Right ventricle myocardium superior (tissue), 1 donor: ENCODE measurements around the gene NNT. TPM values are rescaled to one million over a fixed set of nuclear protein-coding genes. Genes with fewer than 3 reads are reported as not detected.
"Not testable (repeated sequence)": the region's sequence is repeated elsewhere in the genome, so short reads cannot be mapped to it uniquely, and the experiment has no call there.

Experiments
- ATAC-seq: fragments of 200-7000 bp; cut with Tn5 transposase; one replicate; pipeline ENCODE4 v1.9.1; 2020; ENCODE audit warnings: mild to moderate bottlenecking; ENCODE audit not compliant: poor library complexity
- DNase-seq: peaks from one replicate; pipeline ENCODE4 v3.0.0-alpha.2; 2020
- intact Hi-C: fragments of 100-400 bp; cut with DNase I; formaldehyde crosslinking; loops from one replicate; pipeline ENCODE4 v1.11.2; 2022
- long read RNA-seq: library from polyadenylated mRNA; unstranded; transcript quantifications from one replicate; pipeline ENCODE4 v2.0.0, GENCODE V29; 2021
- total RNA-seq: library from RNA; stranded (reverse); fragmentation: NEBNext Ultra II Directional; extraction: Animal tissue kit (Norgen Biotek cat#: 25700); gene quantifications from one replicate; pipeline ENCODE4 v1.2.1, GENCODE V29; 2021
- donor health status: DM: no; HTN: yes; CAD: no; lungs with severe emphysema.

NNT gene
- 573 TPM for total RNA-seq
- long read RNA-seq, full-length matches to known transcripts, result 457 of 752 reads
- long read RNA-seq, partial matches to known transcripts, result 261 of 752 reads
- long read RNA-seq, other reads (novel, unspliced or antisense), result 34 of 752 reads

DNA sequence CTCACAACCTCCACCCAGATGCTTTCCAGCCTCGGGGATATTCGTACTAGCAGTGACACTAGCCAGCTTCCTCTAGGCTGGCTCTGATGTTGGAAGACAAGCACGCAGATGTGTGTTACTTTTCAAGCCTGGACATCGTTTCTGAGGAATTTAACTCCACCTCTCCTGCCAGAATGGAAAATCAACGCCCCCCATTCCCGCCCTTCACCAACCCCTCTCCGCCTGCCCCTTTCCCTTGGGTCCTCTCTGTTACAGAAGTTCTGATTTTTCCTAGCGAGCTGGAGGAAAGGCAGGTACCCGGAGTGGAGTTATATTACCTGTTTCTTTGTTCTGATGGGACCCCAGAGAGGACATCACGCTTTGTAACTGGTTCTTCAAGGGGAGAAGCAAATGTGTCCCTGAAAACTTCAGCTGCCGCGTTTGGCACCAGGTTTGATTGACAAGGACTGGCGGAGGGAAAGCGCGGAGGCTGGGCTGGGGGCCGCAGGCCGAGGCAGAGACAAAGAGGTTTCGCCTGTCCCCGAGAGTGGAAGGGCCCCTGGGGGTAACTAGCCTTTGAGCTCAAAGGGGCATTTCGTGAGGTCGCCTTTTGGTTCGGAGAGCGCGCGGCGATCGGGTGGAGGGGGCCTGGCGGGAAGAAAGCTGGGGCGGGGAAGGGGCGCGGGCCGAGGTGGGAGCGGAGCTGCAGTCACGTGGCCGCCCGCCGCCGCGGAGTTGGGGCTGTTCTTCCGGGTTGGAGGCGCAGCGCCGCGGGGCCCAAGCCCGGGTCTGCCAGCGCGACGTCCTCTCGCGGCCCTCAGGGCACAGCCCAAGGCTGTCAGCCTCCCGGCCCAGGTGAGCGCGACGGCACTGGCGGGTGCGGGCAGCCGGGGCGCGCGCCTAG, at the start of gene NNT:
Gene NNT, plus strand, starts transcription at position 720 of the 883 bp plus-strand sequence. CDS start 6,016 bp downstream, outside the sequence.
- intact Hi-C loops, result loop anchor here (5.0 kb wide), 1 partner anchor 45 kb away; the partner anchor contains the start of gene PAIP1
- DNase-seq (peak; percentile 90), ATAC-seq (peak; percentile 88)

DNA sequence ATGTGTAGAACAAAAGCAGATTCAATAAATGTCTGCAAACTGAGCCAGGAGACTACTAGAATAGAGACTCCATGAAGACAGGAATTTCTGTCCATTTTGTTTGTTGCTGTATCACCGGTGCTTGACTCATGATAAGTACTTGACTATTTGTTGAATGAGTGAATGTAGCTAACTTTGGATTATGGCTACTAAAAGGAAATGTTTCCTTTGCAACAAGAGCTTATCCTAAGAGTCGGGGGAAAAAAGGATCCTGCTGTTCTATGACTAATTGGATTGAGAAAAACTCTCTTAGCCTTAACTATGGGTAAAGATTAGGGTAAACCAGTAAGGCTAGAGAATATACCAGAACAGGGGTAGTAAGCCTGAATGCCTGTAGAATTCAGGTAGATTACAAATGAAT, 49.6 kb upstream of the NNT start:
- intact Hi-C loops, result no loop called here
- ATAC-seq (no peak), DNase-seq (no peak)

DNA sequence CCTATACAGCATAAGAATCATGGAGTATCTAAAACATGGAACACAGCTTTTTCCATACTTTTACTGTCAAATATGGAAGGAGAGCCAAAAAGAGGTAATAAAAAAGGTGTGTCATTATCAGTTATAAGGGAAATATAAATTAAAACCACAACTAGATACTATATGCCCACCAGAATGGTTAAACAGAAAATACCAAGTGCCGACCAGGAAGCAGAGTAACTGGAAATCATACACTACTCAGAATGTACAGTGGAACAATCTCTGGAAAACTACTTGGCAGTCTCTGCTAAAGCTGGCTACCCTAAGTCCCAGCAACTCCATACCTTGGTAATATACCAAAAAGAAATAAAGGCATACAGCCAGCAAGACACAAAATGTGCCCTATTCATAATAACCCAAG, 48.5 kb upstream of the NNT start:
- intact Hi-C loops, result no loop called here
- ATAC-seq (no peak), DNase-seq (no peak)

DNA sequence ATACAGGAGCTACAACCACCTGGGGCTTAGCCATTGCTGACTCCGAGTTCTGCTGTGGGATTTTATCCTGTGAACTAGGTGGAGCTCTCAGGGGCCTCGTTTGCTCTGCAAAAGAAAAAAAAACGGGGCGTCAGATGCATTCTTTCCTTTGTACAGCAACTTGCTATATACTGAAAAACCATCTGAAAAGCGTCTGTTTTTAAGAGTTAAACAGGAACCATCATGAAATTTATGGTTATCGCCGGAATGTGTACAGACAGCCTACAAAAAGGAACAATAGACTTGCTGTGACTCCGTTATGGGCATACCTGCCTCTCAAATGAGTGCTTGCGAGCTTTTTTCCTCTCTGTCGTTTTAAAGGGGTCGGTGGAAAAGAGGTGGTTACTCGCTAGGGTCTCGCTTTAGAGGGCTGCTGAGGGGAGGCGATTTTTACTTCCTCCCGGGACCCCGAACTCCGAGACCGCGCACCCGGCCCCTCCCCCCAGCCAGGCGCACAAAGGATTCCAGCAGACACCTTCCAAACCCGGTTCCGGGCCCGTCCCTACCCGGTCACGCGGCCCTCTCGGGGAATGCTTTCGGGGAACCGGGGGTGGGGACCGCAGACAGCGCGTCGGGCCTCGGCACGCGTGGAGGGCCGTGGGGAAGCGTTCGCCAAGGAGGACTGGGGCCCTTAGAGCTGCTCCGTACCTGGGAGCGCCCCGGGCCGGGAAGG, 46.9 kb upstream of the NNT start:
- DNase-seq, result peak; percentile 75
- intact Hi-C loops, result loop anchor here (5.0 kb wide), 1 partner anchor 46 kb away; the partner anchor contains the start of gene NNT
- ATAC-seq, result peak; percentile 56

DNA sequence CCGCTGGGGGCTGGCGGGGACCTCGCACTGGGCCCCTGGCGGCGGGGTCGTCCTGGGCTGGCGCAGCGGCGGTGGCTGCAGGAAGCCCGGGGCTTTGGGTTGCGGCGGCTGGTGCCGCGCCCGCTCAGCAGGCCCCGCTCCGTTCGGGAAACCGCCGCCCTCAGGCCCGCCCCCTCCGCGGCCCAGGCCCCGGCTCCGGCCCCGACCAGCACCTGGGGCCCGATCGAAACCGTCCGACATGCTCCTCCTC, 46.4 kb upstream of the NNT start:
- peak; percentile 94 for ATAC-seq
- not testable (repeated sequence) for DNase-seq
- intact Hi-C loops, result loop anchor here (5.0 kb wide), 1 partner anchor 46 kb away; the partner anchor contains the start of gene NNT

DNA sequence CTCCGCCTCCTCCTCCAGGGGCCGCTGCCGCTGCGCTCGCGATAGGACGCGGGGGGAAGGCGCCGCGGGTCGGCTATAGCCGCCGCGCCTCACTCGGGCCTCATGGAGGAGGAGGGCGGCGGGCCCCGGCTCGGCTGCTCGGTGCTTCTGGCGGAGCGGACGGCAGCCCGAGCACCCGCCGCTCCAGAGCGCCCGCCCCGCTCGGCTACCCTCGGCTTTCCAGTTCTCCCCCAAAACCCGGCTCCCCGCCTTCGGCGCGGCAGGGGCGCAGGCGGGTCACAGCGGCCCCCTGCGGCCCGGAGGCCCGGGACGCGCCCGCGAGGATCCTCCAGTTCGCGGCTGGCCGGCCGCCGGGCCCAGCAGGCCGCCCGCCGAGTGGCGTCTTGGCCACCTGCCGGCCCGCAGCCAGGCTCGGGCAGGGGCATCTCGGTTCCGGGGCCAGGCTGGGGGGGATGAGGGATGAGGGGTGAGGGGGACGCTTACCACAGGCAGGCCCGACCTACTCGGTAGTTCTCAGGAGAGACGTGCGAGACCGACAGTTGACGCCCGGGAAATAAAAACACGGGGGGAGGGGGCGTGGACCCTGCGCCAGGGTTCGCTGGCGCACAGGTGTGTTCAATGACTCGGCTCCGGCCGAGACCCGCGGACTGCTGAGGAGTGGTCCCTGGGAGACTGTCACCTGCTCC, 46.0 kb upstream of the NNT start, which contains the start of gene PAIP1:
Gene PAIP1, minus strand, starts transcription at position 221 of the 686 bp plus-strand sequence. CDS start 231 bp downstream, outside the sequence.
- peak; percentile 95 for ATAC-seq
- intact Hi-C loops, result loop anchor here (5.0 kb wide), 1 partner anchor 45 kb away; the partner anchor contains the start of gene NNT

DNA sequence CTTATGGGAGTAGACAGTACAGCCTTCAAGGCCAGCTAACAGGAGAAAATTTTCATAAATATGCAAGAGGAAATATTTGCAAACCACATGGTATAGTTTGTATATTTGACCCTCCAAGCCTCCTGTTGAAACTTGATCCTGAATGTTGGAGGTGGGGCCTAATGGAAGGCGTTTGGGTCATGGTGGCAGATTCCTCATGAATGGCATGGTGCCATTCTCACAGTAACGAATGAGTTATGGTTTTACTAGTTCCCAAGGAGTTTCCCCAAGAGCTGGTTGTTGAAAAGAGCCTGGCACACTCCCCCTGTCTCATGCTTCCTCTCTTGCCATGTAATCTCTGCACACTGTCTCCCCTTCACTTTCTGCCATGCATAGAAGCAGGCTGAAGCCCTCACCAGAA, 42.9 kb upstream of the NNT start:
- intact Hi-C loops, result no loop called here
- DNase-seq, result no peak
- no peak for ATAC-seq

More for the DNA sequence above, 46.0 kb upstream of the NNT start, which contains the start of gene PAIP1:
- DNase-seq, result peak; percentile 89

DNA sequence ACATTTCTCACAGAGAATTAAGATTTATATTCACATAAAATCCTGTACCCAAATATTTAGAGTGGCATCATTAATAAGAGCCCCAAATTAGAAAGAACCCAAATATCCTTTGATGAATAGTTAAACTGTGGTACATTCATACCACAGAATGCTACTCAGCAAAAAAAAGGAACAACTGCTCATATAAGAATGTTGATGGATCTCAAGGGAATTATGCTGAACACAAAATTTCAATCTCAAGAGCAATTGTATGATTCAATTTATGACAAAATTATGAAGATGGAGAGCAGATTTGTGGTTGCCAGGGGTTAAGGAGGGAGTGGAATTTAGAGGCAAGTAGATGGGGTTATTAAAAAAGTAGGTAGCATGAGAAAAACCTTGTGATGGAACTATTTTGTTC, 41.6 kb upstream of the NNT start:
- intact Hi-C loops, result no loop called here
- ATAC-seq (no peak), DNase-seq (no peak)

DNA sequence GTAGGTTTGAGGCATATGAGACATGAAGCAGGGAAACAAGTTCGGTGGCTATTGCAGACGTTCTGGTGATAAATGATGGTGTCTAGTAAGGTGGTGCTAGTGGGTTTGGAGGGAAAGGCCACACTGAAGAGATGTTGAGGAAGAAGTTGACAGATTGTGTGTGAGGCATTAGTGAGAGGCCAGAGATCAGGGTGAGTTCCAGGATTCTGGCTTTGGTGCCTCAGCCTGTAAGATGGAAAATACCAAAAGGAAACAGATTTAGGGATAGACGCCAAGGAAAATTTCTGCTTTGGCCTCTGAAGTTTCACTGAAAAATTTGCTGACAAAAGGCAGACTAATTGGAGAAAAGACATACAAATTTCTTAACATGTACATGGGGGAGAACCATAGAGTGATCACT, 39.7 kb upstream of the NNT start:
- peak; percentile 44 for ATAC-seq
- intact Hi-C loops, result no loop called here
- no peak for DNase-seq

DNA sequence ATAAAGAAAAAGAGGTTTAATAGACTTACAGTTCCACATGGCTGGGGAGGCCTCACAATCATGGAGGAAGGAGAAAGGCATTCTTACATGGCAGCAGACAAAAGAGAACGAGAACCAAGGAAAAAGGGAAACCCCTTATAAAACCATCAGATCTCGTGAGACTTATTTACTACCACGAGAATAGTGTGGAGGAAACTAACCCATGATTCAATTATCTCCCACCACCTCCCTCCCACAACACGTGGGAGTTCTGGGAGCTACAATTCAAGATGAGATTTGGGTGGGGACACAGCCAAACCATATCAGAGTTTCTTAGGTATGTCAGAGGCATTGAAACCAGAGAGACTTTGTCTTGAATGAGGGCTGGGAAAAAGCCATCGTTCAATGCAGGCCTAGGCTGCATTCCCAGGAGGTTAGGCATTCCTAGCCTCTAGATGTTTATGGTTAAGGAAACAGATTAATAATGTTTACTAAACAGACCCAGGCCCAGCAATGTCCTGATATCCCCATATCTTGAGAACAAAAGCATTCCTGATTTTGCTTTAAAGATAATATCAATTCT, 38.6 kb upstream of the NNT start:
- DNase-seq (no peak), ATAC-seq (no peak)
- intact Hi-C loops, result no loop called here

DNA sequence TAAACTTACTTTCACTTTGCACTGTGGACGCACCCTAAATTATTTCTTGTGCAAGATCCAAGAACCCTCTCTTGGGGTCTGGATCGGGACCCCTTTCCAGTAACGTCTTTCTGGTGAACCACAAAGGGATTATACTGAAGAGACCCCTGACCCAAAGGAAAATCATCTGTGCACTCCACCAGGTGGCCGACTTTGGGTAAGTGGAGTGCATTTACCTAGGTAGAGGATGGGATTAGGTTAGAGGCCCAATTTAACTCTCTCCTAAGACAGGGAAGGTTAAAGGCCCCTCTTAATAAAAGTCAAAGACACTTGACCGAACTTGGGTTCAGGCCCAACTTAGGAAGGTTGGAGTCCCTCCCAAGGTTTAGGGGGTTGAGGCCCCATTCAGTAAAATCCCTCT, 37.9 kb upstream of the NNT start:
- no peak for DNase-seq
- intact Hi-C loops, result no loop called here
- no peak for ATAC-seq

DNA sequence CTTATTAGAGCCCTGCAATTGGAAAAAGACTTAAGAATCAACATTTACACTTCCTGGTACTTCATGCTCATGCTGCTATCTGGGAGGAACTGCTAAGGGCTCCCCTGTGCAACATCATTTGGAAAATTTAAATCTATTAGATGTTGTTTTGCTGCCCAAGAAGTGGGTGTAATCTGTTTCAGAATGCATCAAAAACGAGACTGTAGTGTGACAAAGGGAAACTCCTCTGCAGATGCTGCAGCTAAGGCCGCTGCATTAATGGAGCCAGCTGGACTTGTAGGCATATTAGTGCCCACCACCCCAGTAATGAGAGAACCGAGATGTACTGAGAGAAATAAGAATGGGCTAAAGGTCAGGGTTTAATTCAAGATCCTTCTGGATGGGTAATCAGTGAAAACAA, 35.0 kb upstream of the NNT start:
- DNase-seq, result no peak
- no peak for ATAC-seq
- intact Hi-C loops, result no loop called here

DNA sequence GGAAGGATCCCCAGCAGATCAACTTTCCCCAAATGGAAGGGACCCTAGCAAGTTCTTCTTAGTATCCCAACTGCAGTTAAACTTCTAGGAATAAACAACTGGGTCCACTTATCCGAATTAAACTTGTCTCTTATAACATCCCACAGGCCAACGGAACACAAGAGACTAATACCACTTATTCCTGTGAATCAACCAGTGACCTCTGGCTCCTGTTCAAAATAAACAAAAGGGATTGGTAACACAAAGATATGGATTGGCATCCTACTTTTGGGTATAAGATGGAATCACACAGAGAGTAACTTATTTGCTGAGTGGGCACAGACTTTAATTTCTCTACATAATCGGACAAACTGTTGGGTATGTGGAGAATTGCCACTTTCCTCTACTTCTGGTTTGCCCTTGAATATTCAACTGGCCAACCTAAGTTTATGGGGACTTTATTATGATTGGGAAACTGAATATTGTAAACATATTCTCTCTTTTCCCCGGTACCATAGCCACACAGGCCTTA, 33.7 kb upstream of the NNT start:
- DNase-seq (no peak), ATAC-seq (no peak)
- intact Hi-C loops, result no loop called here

DNA sequence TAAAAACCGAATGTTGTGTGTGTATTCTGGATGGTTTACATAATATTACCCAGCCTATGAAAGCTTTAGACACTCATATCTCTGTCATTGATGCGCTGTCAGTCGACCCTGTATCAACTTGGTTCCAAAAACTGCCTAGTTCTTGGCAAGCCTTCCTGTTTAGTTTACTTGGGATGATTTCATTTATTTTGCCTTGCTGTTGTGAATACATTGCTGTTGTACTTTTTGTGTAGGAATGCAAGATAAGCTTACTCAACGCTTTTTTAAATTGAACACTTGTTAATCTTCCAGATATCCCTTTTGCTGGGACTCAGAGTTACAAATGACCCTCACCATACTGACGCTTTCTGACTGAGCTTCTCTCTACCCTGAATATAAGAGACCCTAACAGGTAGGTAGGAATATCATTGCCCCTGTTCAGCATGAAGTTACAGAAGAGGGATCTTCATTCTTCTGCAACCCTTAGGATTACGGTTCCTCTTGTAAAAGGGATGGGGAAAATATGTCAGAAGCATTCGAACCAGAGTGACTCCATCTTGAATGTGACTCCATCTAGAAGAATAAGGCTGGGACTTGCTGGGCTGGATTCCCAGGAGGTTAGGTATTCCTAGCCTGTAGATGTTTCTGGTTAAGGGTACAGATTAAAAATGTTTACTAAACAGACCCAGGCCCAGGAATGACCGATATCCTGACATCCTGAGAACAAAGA, 32.4 kb upstream of the NNT start:
- DNase-seq (no peak), ATAC-seq (no peak)
- intact Hi-C loops, result no loop called here

DNA sequence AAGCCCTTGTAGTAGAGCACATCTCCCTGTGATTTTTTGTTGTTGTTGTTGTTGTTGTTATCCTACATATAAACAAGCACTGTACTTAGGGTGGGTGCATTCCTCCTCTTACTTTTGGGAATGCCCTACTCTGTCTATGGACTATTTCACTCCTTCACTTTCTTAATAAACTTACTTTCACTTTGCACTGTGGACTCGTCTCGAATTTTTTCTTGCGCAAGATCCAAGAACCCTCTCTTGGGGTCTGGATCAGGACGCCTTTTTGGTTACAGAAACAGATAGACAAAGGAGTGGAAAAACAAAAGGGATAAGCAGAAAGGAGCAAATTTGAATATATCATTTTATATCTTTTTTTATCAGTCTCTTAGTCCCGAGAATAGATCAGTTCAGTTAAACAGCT, 31.7 kb upstream of the NNT start:
- intact Hi-C loops, result no loop called here
- ATAC-seq (peak; percentile 69), DNase-seq (no peak)

DNA sequence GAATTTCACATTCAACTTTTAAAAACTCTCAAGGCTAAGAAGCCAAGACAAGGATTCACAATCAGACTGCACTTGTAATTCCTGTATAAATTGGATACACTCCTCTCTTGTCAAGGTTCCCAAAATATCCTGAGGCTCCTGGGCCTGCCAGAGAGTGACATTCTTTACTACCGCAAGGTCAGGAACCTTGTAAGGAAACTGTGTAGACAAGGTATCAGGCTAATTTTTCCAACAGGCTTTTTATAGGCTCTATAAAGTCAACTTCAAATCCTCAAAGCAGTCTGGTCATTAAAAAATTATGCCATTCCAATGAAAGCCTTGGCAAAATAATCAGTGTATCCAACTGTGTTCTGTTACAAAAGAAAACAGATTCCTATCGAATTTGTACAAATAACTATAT, 30.6 kb upstream of the NNT start:
- ATAC-seq, result peak; percentile 84
- DNase-seq, result no peak
- intact Hi-C loops, result no loop called here

DNA sequence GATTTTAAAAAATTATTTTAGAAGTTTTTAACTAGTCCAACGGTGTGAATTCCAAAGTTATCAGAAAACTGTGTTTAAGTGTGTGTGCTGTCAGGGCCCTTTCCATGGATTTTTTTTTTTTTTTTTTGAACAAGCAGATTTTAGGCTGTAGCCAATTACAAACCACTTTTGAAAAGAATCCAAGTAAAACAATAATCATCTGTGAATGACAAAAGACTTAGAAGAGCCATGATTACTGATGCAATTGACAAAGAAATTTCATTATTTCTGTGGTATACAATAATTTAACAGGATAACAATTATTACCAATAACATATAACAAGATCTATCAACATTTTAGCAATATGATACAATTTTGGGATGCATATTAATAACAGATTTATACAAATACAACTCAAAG, 29.9 kb upstream of the NNT start:
- no peak for DNase-seq
- intact Hi-C loops, result no loop called here
- ATAC-seq, result peak; percentile 16
